ENCODE measurements around the gene GNA15.

- TF ChIP-seq EP300 (IDR thresholded peaks at IDR 0.05) (no peak), POLR2A (IDR thresholded peaks at IDR 0.05) (no peak)
- TF ChIP-seq, protein P1, sequence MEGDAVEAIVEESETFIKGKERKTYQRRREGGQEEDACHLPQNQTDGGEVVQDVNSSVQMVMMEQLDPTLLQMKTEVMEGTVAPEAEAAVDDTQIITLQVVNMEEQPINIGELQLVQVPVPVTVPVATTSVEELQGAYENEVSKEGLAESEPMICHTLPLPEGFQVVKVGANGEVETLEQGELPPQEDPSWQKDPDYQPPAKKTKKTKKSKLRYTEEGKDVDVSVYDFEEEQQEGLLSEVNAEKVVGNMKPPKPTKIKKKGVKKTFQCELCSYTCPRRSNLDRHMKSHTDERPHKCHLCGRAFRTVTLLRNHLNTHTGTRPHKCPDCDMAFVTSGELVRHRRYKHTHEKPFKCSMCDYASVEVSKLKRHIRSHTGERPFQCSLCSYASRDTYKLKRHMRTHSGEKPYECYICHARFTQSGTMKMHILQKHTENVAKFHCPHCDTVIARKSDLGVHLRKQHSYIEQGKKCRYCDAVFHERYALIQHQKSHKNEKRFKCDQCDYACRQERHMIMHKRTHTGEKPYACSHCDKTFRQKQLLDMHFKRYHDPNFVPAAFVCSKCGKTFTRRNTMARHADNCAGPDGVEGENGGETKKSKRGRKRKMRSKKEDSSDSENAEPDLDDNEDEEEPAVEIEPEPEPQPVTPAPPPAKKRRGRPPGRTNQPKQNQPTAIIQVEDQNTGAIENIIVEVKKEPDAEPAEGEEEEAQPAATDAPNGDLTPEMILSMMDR (IDR thresholded peaks at IDR 0.05), result no peak
These were observed 31.9 kb downstream of the GNA15 start for GRCh38 chr19:3167533-3168272.

All from tibial nerve (tissue), 4 donors.